Putamen (tissue), 1 donor: ENCODE data around the gene TRIM7.
A peak's percentile ranks its signal among the peaks of the same experiment; 100 is the strongest.
"Not testable (repeated sequence)": the region's sequence is repeated elsewhere in the genome, so short reads cannot be mapped to it uniquely, and the experiment has no call there.

Source experiments
- DNase-seq: peaks from one replicate; pipeline ENCODE4 v3.0.0-alpha.2; 2016; ENCODE audit warnings: low spot score

TRIM7 gene

GRCh38 chr5:181233088-181233800 is 28.2 kb upstream of the TRIM7 start:
- DNase-seq = no peak

GRCh38 chr5:181232593-181232992 is 27.6 kb upstream of the TRIM7 start:
- DNase-seq = no peak

GRCh38 chr5:181231432-181231831 is 26.4 kb upstream of the TRIM7 start:
- no peak for DNase-seq

- no peak for DNase-seq
These were observed 25.6 kb upstream of the TRIM7 start for GRCh38 chr5:181230551-181230950.

- DNase-seq = no peak
These were observed 25.0 kb upstream of the TRIM7 start for GRCh38 chr5:181229996-181230395.

GRCh38 chr5:181224390-181225229 is 19.6 kb upstream of the TRIM7 start:
- DNase-seq = no peak

GRCh38 chr5:181223729-181224389 is 18.9 kb upstream of the TRIM7 start:
- no peak for DNase-seq

GRCh38 chr5:181223058-181223728 is 18.2 kb upstream of the TRIM7 start, which contains the start of gene TRIM41:
TSS of gene TRIM41 (plus strand) at chr5:181223281. CDS start at chr5:181224000, 719 bp downstream.
- DNase-seq = peak; percentile 99

- DNase-seq = no peak
These were observed 17.6 kb upstream of the TRIM7 start for GRCh38 chr5:181222630-181223057.

GRCh38 chr5:181221792-181222629 is 17.0 kb upstream of the TRIM7 start:
- DNase-seq = peak; percentile 91

GRCh38 chr5:181221105-181221791 is 16.3 kb upstream of the TRIM7 start:
- DNase-seq = no peak

- no peak for DNase-seq
These were observed 15.2 kb upstream of the TRIM7 start for GRCh38 chr5:181220178-181220515.

- no peak for DNase-seq
These were observed 14.5 kb upstream of the TRIM7 start for GRCh38 chr5:181219262-181220177.

GRCh38 chr5:181218795-181219124 is 13.8 kb upstream of the TRIM7 start:
- DNase-seq = no peak

GRCh38 chr5:181217803-181218062 is 12.7 kb upstream of the TRIM7 start:
- DNase-seq = no peak

- DNase-seq = peak; percentile 34
These were observed 12.3 kb upstream of the TRIM7 start for GRCh38 chr5:181217111-181217802.

GRCh38 chr5:181215997-181216989 is 11.3 kb upstream of the TRIM7 start:
- DNase-seq = no peak

- not testable (repeated sequence) for DNase-seq
These were observed 9.3 kb upstream of the TRIM7 start for GRCh38 chr5:181214249-181214648.
